ENCODE measurements around the gene OIT3. TPM values are rescaled to one million over a fixed set of nuclear protein-coding genes. Genes with fewer than 3 reads are reported as not detected.

Gene OIT3
- total RNA-seq, 3 donors from 2014 or later = 0.12 to 0.25 (median 0.17) TPM

GRCh38 chr10:72924351-72924750, 30.8 kb downstream of the OIT3 start:
- Histone ChIP-seq H3K9me3 (peaks cover 15% of the 10 kb centered on the region), H3K36me3 (ENCODE audit: low read depth) (no peaks in the 10 kb centered on the region), H3K4me1 (ENCODE audit: low read depth) (no peaks in the 10 kb centered on the region), H3K4me3 (no peak overlapping the region)
- TF ChIP-seq CTCF (IDR thresholded peaks at IDR 0.05) = no peak
- ATAC-seq = no peak
- intact Hi-C loops (cut with DNase I, micrococcal nuclease) = no loop called here
- DNase-seq = no peak

GRCh38 chr10:72925951-72926465, 32.5 kb downstream of the OIT3 start:
- intact Hi-C loops (cut with DNase I, micrococcal nuclease) = no loop called here
- Histone ChIP-seq H3K36me3 (ENCODE audit: low read depth) (no peaks in the 10 kb centered on the region), H3K4me3 (no peak overlapping the region), H3K9me3 (peaks cover 6% of the 10 kb centered on the region), H3K4me1 (ENCODE audit: low read depth) (no peaks in the 10 kb centered on the region)
- no peak for TF ChIP-seq CTCF (IDR thresholded peaks at IDR 0.05)
- ATAC-seq = no peak
- no peak for DNase-seq

- Histone ChIP-seq H3K4me1 (ENCODE audit: low read depth) (no peaks in the 10 kb centered on the region), H3K9me3 (no peaks in the 10 kb centered on the region), H3K36me3 (ENCODE audit: low read depth) (no peaks in the 10 kb centered on the region), H3K4me3 (no peak overlapping the region)
- intact Hi-C loops (cut with DNase I, micrococcal nuclease) = no loop called here
- no peak for DNase-seq
- no peak for ATAC-seq
- TF ChIP-seq CTCF (IDR thresholded peaks at IDR 0.05) = no peak
Observed at GRCh38 chr10:72927485-72927884, 33.9 kb downstream of the OIT3 start.

GRCh38 chr10:72928798-72929197, 35.3 kb downstream of the OIT3 start:
- TF ChIP-seq CTCF (IDR thresholded peaks at IDR 0.05) = no peak
- intact Hi-C loops (cut with DNase I, micrococcal nuclease) = no loop called here
- DNase-seq (no peak), ATAC-seq (no peak)
- no peak overlapping the region for H3K4me3 ChIP-seq
- no peaks in the 10 kb centered on the region for H3K4me1 ChIP-seq (ENCODE audit: low read depth)
- H3K9me3 ChIP-seq = no peaks in the 10 kb centered on the region
- H3K36me3 ChIP-seq (ENCODE audit: low read depth) = no peaks in the 10 kb centered on the region

GRCh38 chr10:72930276-72930675, 36.7 kb downstream of the OIT3 start:
- DNase-seq (no peak), ATAC-seq (no peak)
- H3K9me3 ChIP-seq = no peaks in the 10 kb centered on the region
- H3K36me3 ChIP-seq (ENCODE audit: low read depth) = no peaks in the 10 kb centered on the region
- H3K4me1 ChIP-seq (ENCODE audit: low read depth) = no peaks in the 10 kb centered on the region
- TF ChIP-seq CTCF (IDR thresholded peaks at IDR 0.05) = no peak
- intact Hi-C loops (cut with DNase I, micrococcal nuclease) = no loop called here
- no peak overlapping the region for H3K4me3 ChIP-seq

Data from mucosa of descending colon (tissue), 3 donors.